HL-60 (cell line): ENCODE measurements around the gene GPNMB.

Experiments used
- DNase-seq, 2 experiments: peaks; one replicate each; pipeline ENCODE4 v3.0.0-alpha.2; 2010 to 2020; ENCODE audit warnings: low read depth in 1 of 2, low spot score in 1 of 2
- H3K27ac ChIP-seq: fragments of 250-450 bp; sonication (Bioruptor Pico); replicated peaks from 2 replicates; pipeline ENCODE4 v1.5.1; 2020; ENCODE audit warnings: mild to moderate bottlenecking, moderate library complexity
- H3K27me3 ChIP-seq: fragments of 250-450 bp; sonication (Bioruptor Pico); 2 replicates; pipeline ENCODE4 v1.5.1; 2021; ENCODE audit warnings: mild to moderate bottlenecking, moderate library complexity; ENCODE audit not compliant: insufficient read depth, poor library complexity, severe bottlenecking
- H3K4me3 ChIP-seq: replicated peaks from 2 replicates; pipeline ENCODE4 v1.5.1; 2011; ENCODE audit warnings: mild to moderate bottlenecking, control low read depth, low read length; ENCODE audit not compliant: insufficient read depth
- CTCF ChIP-seq: IDR thresholded peaks from one replicate; pipeline ENCODE4 v1.5.1; 2011; ENCODE audit warnings: low read length, control low read depth, inconsistent platforms; ENCODE audit not compliant: insufficient read depth
- GABPA ChIP-seq: IDR thresholded peaks from 2 replicates; pipeline ENCODE4 v1.6.1; 2012; ENCODE audit warnings: low read depth
- POLR2AphosphoS5 ChIP-seq: IDR thresholded peaks from 2 replicates; pipeline ENCODE4 v1.6.1; 2012; ENCODE audit warnings: low read depth
- REST ChIP-seq: IDR thresholded peaks from 2 replicates; pipeline ENCODE4 v1.6.1; 2012; ENCODE audit warnings: low read depth; ENCODE audit not compliant: insufficient replicate concordance
- SPI1 ChIP-seq: IDR thresholded peaks from 2 replicates; pipeline ENCODE4 v1.6.1; 2012; ENCODE audit warnings: low read depth, mild to moderate bottlenecking, borderline replicate concordance

Gene GPNMB

GRCh38 chr7:23292623-23293022, 46.0 kb downstream of the GPNMB start:
- no peak for TF ChIP-seq REST
- TF ChIP-seq GABPA: no peak
- TF ChIP-seq SPI1: no peak
- TF ChIP-seq CTCF: no peak
- TF ChIP-seq POLR2AphosphoS5: no peak
- H3K4me3 ChIP-seq: no peak overlapping the region
- no peak overlapping the region for H3K27ac ChIP-seq
- no peaks in the 10 kb centered on the region for H3K27me3 ChIP-seq
- DNase-seq: no peak

- Histone ChIP-seq H3K27ac (no peak overlapping the region), H3K4me3 (no peak overlapping the region), H3K27me3 (no peaks in the 10 kb centered on the region)
- TF ChIP-seq SPI1: no peak
- no peak for TF ChIP-seq POLR2AphosphoS5
- TF ChIP-seq CTCF: no peak
- TF ChIP-seq GABPA: no peak
- no peak for DNase-seq
Measured at GRCh38 chr7:23293500-23294073, 47.0 kb downstream of the GPNMB start.

GRCh38 chr7:23294549-23295400, 48.2 kb downstream of the GPNMB start:
- no peaks in the 10 kb centered on the region for H3K27me3 ChIP-seq
- H3K4me3 ChIP-seq: no peak overlapping the region
- DNase-seq: peak; percentile 71 to 77
- H3K27ac ChIP-seq: peak overlapping the region; percentile 57
- no peak for TF ChIP-seq CTCF
- no peak for TF ChIP-seq REST

GRCh38 chr7:23295401-23295697, 48.8 kb downstream of the GPNMB start:
- no peak for DNase-seq
- H3K27ac ChIP-seq: peak overlapping the region; percentile 57
- H3K4me3 ChIP-seq: no peak overlapping the region
- no peaks in the 10 kb centered on the region for H3K27me3 ChIP-seq
- TF ChIP-seq POLR2AphosphoS5 (no peak), CTCF (no peak), GABPA (no peak), REST (no peak), SPI1 (no peak)
